Measurements from ENCODE around the gene NOP16. TPM values are rescaled to one million over a fixed set of nuclear protein-coding genes. Genes with fewer than 3 reads are reported as not detected.

The NOP16 gene
- total and polyA plus RNA-seq, 2 experiments from 2014 or later = 22.9 to 64.0 TPM

- no peak overlapping the region for H3K4me3 ChIP-seq
- H3K9me2 ChIP-seq (replicated peaks; ENCODE audit: insufficient read depth) = no peaks in the 10 kb centered on the region
- H3K36me3 ChIP-seq (replicated peaks; ENCODE audit: insufficient read depth, low read depth) = no peaks in the 10 kb centered on the region
- H3K79me2 ChIP-seq = peaks cover 26% of the 10 kb centered on the region
- H3K4me2 ChIP-seq = no peak overlapping the region
- H3K9me3 ChIP-seq (ENCODE audit: low read depth) = no peaks in the 10 kb centered on the region
- H3K4me1 ChIP-seq (ENCODE audit: insufficient read depth) = peaks cover 11% of the 10 kb centered on the region
- DNase-seq (ENCODE audit: low spot score) = no peak
- TF ChIP-seq EZH2 (IDR thresholded peaks at IDR 0.05; ENCODE audit: borderline replicate concordance) (no peak), EZH2phosphoT487 (IDR thresholded peaks at IDR 0.05; ENCODE audit: low read depth, severe bottlenecking, unreplicated experiment) (no peak), CTCF (IDR thresholded peaks at IDR 0.05; ENCODE audit: poor library complexity) (no peak)
- WGBS (ENCODE audit: low lambda C conversion rate, missing lambda C conversion rate) = 95% methylated on average over 9 of the region's 9 CpGs
- H3K27me3 ChIP-seq = no peaks in the 10 kb centered on the region
- H2AFZ ChIP-seq = no peak overlapping the region
- no peaks in the 10 kb centered on the region for H4K20me1 ChIP-seq (ENCODE audit: insufficient read depth, poor library complexity, severe bottlenecking)
- no peak overlapping the region for H3K27ac ChIP-seq
Observed at GRCh38 chr5:176383961-176384360, 4.4 kb downstream of the NOP16 start.

GRCh38 chr5:176383248-176383905, 5.0 kb downstream of the NOP16 start:
- WGBS (ENCODE audit: low lambda C conversion rate, missing lambda C conversion rate) = 85% methylated on average over 15 of the region's 15 CpGs
- Histone ChIP-seq H3K27me3 (no peaks in the 10 kb centered on the region), H3K9me2 (replicated peaks; ENCODE audit: insufficient read depth) (no peaks in the 10 kb centered on the region), H3K27ac (no peak overlapping the region), H2AFZ (no peak overlapping the region), H3K9me3 (ENCODE audit: low read depth) (no peaks in the 10 kb centered on the region), H3K79me2 (peaks cover 26% of the 10 kb centered on the region), H3K4me3 (no peak overlapping the region), H3K4me1 (ENCODE audit: insufficient read depth) (peaks cover 11% of the 10 kb centered on the region), H4K20me1 (ENCODE audit: insufficient read depth, poor library complexity, severe bottlenecking) (no peaks in the 10 kb centered on the region), H3K4me2 (no peak overlapping the region), H3K36me3 (replicated peaks; ENCODE audit: insufficient read depth, low read depth) (no peaks in the 10 kb centered on the region)
- no peak for DNase-seq (ENCODE audit: low spot score)
- TF ChIP-seq CTCF (IDR thresholded peaks at IDR 0.05; ENCODE audit: poor library complexity) (no peak), EZH2 (IDR thresholded peaks at IDR 0.05; ENCODE audit: borderline replicate concordance) (no peak), EZH2phosphoT487 (IDR thresholded peaks at IDR 0.05; ENCODE audit: low read depth, severe bottlenecking, unreplicated experiment) (no peak)

GRCh38 chr5:176382721-176383120, 5.7 kb downstream of the NOP16 start:
- TF ChIP-seq EZH2 (IDR thresholded peaks at IDR 0.05; ENCODE audit: borderline replicate concordance) (no peak), CTCF (IDR thresholded peaks at IDR 0.05; ENCODE audit: poor library complexity) (no peak), EZH2phosphoT487 (IDR thresholded peaks at IDR 0.05; ENCODE audit: low read depth, severe bottlenecking, unreplicated experiment) (no peak)
- no peaks in the 10 kb centered on the region for H3K9me3 ChIP-seq (ENCODE audit: low read depth)
- 59% methylated on average over 3 of the region's 3 CpGs for WGBS (ENCODE audit: low lambda C conversion rate, missing lambda C conversion rate)
- H3K36me3 ChIP-seq (replicated peaks; ENCODE audit: insufficient read depth, low read depth) = no peaks in the 10 kb centered on the region
- no peaks in the 10 kb centered on the region for H3K9me2 ChIP-seq (replicated peaks; ENCODE audit: insufficient read depth)
- no peak overlapping the region for H3K27ac ChIP-seq
- H3K4me3 ChIP-seq = no peak overlapping the region
- no peaks in the 10 kb centered on the region for H3K27me3 ChIP-seq
- no peak for DNase-seq (ENCODE audit: low spot score)
- H2AFZ ChIP-seq = no peak overlapping the region
- no peak overlapping the region for H3K4me2 ChIP-seq
- H3K4me1 ChIP-seq (ENCODE audit: insufficient read depth) = peaks cover 9% of the 10 kb centered on the region
- H4K20me1 ChIP-seq (ENCODE audit: insufficient read depth, poor library complexity, severe bottlenecking) = no peaks in the 10 kb centered on the region
- peaks cover 20% of the 10 kb centered on the region for H3K79me2 ChIP-seq
